GM12873 (cell line): ENCODE data around the gene PCDH9.

Experiments
- CTCF ChIP-seq: IDR thresholded peaks from 2 replicates; pipeline ENCODE4 v1.5.1; 2012; ENCODE audit warnings: low read depth, mild to moderate bottlenecking, moderate library complexity, low read length, control low read depth; ENCODE audit not compliant: insufficient read depth; ENCODE audit errors: missing control alignments

The PCDH9 gene

GRCh38 chr13:66312312-66313087, 917.6 kb downstream of the PCDH9 start:
- TF ChIP-seq CTCF: no peak

GRCh38 chr13:66305961-66306617, 924.0 kb downstream of the PCDH9 start:
- TF ChIP-seq CTCF: no peak

- no peak for TF ChIP-seq CTCF
Observed at GRCh38 chr13:66301482-66301881, 928.7 kb downstream of the PCDH9 start.

GRCh38 chr13:66301006-66301405, 929.1 kb downstream of the PCDH9 start:
- no peak for TF ChIP-seq CTCF

GRCh38 chr13:66296875-66297274, 933.3 kb downstream of the PCDH9 start:
- TF ChIP-seq CTCF: no peak

- no peak for TF ChIP-seq CTCF
Observed at GRCh38 chr13:66296328-66296727, 933.8 kb downstream of the PCDH9 start.

GRCh38 chr13:66275416-66275815, 954.7 kb downstream of the PCDH9 start:
- no peak for TF ChIP-seq CTCF
